Upper lobe of left lung (tissue), 6 donors: Measurements from ENCODE around the gene GRAMD4. TPM values are rescaled to one million over a fixed set of nuclear protein-coding genes. Genes with fewer than 3 reads are reported as not detected.

Experiments used
- ATAC-seq, 2 donors: fragments of 200-7000 bp; cut with Tn5 transposase; one replicate each; pipeline ENCODE4 v1.9.1; 2022; ENCODE audit warnings: mild to moderate bottlenecking in 2 of 2, moderate library complexity in 2 of 2; ENCODE audit not compliant: low FRiP score in 2 of 2
- DNase-seq, 2 donors: peaks; one replicate each; pipeline ENCODE4 v3.0.0-alpha.2; 2019 to 2020
- H3K27ac ChIP-seq, 4 donors: fragments of 200-600 bp; sonication (generic); one replicate each; pipeline ENCODE4 v1.5.1; 2016 to 2019
- H3K27me3 ChIP-seq, 4 donors: fragments of 200-600 bp; sonication (generic); one replicate each; pipeline ENCODE4 v1.5.1; 2017 to 2019
- H3K36me3 ChIP-seq, 4 donors: fragments of 200-600 bp; sonication (generic); one replicate each; pipeline ENCODE4 v1.5.1; 2016 to 2019
- H3K4me1 ChIP-seq, 4 donors: fragments of 200-600 bp; sonication (generic); one replicate each; pipeline ENCODE4 v1.5.1; 2018 to 2019
- H3K4me3 ChIP-seq, 4 donors: fragments of 200-600 bp; sonication (generic); one replicate each; pipeline ENCODE4 v1.5.1; 2017 to 2019; ENCODE audit warnings: mild to moderate bottlenecking in 2 of 4, moderate library complexity in 1 of 4
- H3K9me3 ChIP-seq, 4 donors: fragments of 200-600 bp; sonication (generic); one replicate each; pipeline ENCODE4 v1.5.1; 2018 to 2019
- EP300 ChIP-seq, 4 donors: sonication (generic); formaldehyde crosslinking; IDR thresholded peaks; one replicate each; pipeline ENCODE4 v1.5.1; 2017; ENCODE audit warnings: antibody characterized with exemption in 4 of 4, control low read depth in 2 of 4
- POLR2A ChIP-seq, 4 donors: fragments of 450-650 bp; IDR thresholded peaks; one replicate each; pipeline ENCODE4 v1.5.1; 2016 to 2017; ENCODE audit warnings: antibody characterized with exemption in 4 of 4, mild to moderate bottlenecking in 2 of 4
- POLR2AphosphoS5 ChIP-seq, 2 donors: sonication (generic); formaldehyde crosslinking; IDR thresholded peaks; one replicate each; pipeline ENCODE4 v1.5.1; 2017; ENCODE audit warnings: antibody characterized with exemption in 2 of 2
- WGBS, 2 donors: methylation state at CpG; one replicate each; pipeline ENCODE4 v1.1.5; 2017 to 2018; 5-methylcytosine and 5-hydroxymethylcytosine counted together
- total RNA-seq, 6 donors: library from RNA; depleted of rRNA in 4 of 6; stranded (reverse); fragments of >200 nt in 4 of 6; gene quantifications; one replicate each; pipeline versions ENCODE4 v1.1.0 to v1.2.1, GENCODE V29; 2016 to 2021
- TF ChIP-seq, protein P1 (sequence below), 6 experiments: fragments of 450-650 bp in 4 of 6; fragments of 200-600 bp in 2 of 6; sonication (generic) in 2 of 6; IDR thresholded peaks; one replicate each; pipeline ENCODE4 v1.5.1; 2016 to 2019; ENCODE audit warnings: antibody characterized with exemption in 6 of 6
- donor health status: DM: no; HTN: no; CAD: no; lungs with moderate emphysema.
- donor health status: DM: no; HTN: yes; CAD: no; lungs with severe emphysema.

The GRAMD4 gene
- total RNA-seq, 6 donors from 2014 or later, result 59.8 to 302 (median 104) TPM

DNA sequence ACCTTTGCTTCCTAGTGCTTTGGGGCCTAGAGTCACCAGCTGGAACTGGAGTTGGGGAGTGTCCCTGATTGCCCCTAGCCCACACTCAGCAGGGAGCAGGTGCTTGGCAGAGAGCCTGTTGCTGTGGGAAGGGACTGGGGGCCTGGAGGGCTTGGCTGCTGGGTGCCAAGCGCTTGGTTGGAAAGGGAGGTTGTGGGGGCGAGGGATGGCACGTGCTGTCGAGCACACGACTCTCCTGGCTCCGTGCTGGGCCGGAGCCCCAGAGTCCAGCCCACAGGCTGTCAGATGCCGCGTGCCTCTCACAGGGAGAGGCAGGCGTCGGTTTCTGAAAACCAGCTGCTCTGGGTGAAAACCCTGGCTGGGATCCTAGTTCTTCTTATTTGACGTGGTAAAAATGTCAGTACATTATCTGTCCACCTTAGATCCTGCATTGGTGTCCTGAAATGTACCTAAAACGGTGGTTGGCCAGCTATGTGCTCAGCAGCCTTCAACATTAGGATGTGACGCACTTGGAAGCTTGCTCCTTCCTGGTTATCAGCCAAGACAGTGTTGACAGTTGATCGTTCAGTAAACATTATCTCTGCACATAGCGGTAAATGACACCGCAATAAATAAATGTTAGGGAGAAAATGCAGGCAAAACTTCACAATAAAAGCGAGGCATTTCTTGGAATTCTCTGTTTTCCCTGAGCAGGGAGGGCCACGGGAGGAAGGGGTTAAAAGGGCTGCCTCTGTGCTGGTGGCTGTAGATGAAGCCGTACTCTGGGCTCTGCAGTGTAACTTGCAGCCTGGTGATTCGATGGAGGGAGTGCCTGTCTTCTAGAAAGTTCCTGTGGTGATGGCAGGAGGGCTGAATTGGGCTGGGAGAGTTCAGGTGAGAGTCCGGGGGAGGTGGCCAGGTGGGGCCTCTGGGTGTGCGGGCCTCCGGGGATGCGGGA is 29.2 kb downstream of the GRAMD4 start:
- peak overlapping the region in 2 of 4 donors; percentile 3 to 30 for H3K27ac ChIP-seq

DNA sequence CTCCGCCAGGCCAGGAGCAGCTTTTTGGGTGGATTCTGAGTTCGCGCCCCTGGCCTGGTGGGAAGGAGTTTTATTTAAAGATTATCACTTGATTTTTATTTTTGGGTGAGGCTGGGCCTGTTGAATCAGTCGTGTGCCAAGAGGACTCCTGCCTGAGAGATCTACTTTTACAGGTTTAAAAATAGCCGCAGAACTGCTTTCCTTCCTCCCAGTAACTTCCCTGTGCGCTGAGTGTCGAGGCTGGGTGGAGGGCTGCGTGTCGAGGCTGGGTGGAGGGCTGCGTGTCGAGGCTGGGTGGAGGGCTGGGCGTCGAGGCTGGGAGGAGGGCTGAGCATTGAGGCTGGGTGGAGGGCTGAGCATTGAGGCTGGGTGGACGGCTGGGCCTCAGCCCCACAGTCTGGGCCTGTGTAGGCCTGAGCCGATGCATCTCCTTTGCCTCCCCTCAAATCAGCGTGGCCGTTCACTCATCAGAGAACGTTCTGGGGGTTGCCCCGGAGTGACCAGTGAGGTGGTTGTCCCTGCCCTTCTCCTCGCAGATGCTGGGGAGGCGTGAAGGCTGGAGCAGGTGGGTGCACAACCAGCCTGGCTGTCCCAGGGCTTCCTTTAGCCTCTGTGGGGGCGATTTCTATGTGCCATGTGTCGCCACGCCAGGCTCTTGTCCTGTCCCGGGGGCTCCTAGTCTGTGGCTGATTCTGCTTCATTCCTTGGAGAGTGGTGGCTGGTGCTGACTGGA is 30.1 kb downstream of the GRAMD4 start:
- H3K4me1 ChIP-seq, result peaks cover 12 to 34% (median 24%) of the 10 kb centered on the region in 4 donors
- no peaks in the 10 kb centered on the region for H3K36me3 ChIP-seq
- no peaks in the 10 kb centered on the region for H3K27me3 ChIP-seq
- peak in 1 of 2 donors; percentile 49 for DNase-seq
- TF ChIP-seq, protein P1, sequence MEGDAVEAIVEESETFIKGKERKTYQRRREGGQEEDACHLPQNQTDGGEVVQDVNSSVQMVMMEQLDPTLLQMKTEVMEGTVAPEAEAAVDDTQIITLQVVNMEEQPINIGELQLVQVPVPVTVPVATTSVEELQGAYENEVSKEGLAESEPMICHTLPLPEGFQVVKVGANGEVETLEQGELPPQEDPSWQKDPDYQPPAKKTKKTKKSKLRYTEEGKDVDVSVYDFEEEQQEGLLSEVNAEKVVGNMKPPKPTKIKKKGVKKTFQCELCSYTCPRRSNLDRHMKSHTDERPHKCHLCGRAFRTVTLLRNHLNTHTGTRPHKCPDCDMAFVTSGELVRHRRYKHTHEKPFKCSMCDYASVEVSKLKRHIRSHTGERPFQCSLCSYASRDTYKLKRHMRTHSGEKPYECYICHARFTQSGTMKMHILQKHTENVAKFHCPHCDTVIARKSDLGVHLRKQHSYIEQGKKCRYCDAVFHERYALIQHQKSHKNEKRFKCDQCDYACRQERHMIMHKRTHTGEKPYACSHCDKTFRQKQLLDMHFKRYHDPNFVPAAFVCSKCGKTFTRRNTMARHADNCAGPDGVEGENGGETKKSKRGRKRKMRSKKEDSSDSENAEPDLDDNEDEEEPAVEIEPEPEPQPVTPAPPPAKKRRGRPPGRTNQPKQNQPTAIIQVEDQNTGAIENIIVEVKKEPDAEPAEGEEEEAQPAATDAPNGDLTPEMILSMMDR (IDR thresholded peaks at IDR 0.05), result no peak
- TF ChIP-seq POLR2AphosphoS5 (IDR thresholded peaks at IDR 0.05) (no peak), EP300 (IDR thresholded peaks at IDR 0.05) (no peak), POLR2A (IDR thresholded peaks at IDR 0.05) (no peak)
- H3K27ac ChIP-seq, result peak overlapping the region in 2 of 4 donors; percentile 3 to 30
- H3K9me3 ChIP-seq, result no peaks in the 10 kb centered on the region
- no peak for ATAC-seq
- no peak overlapping the region for H3K4me3 ChIP-seq
- WGBS, 2 donors, result 67 to 80% methylated on average over 19 to 25 of the region's 25 CpGs

More for the DNA sequence above, 29.2 kb downstream of the GRAMD4 start:
- Histone ChIP-seq H3K9me3 (no peaks in the 10 kb centered on the region), H3K4me3 (no peak overlapping the region), H3K36me3 (no peaks in the 10 kb centered on the region), H3K27me3 (no peaks in the 10 kb centered on the region), H3K4me1 (peaks cover 12 to 34% (median 24%) of the 10 kb centered on the region in 4 donors)
- TF ChIP-seq, protein P1 (IDR thresholded peaks at IDR 0.05), result no peak
- peak in 1 of 4 donors; percentile 6 for TF ChIP-seq EP300 (IDR thresholded peaks at IDR 0.05)
- TF ChIP-seq POLR2AphosphoS5 (IDR thresholded peaks at IDR 0.05), result peak in 1 of 2 donors; percentile 41
- ATAC-seq, result no peak
- 44 to 48% methylated on average over 20 to 25 of the region's 25 CpGs for WGBS, 2 donors
- peak in 1 of 2 donors; percentile 52 for DNase-seq

- 91 to 96% methylated on average over 13 to 16 of the region's 16 CpGs for WGBS, 2 donors
- H3K4me3 ChIP-seq, result no peak overlapping the region
- no peaks in the 10 kb centered on the region for H3K9me3 ChIP-seq
- DNase-seq (peak in 1 of 2 donors; percentile 60), ATAC-seq (no peak)
- no peaks in the 10 kb centered on the region for H3K36me3 ChIP-seq
- H3K27me3 ChIP-seq, result no peaks in the 10 kb centered on the region
- no peak overlapping the region for H3K27ac ChIP-seq
- H3K4me1 ChIP-seq, result peaks cover 12 to 34% (median 24%) of the 10 kb centered on the region in 4 donors
- TF ChIP-seq EP300 (IDR thresholded peaks at IDR 0.05), result no peak
- no peak for TF ChIP-seq POLR2AphosphoS5 (IDR thresholded peaks at IDR 0.05)
- no peak for TF ChIP-seq POLR2A (IDR thresholded peaks at IDR 0.05)
- TF ChIP-seq, protein P1 (IDR thresholded peaks at IDR 0.05), result no peak
These were observed 31.1 kb downstream of the GRAMD4 start for GRCh38 chr22:46651316-46651715.

GRCh38 chr22:46652081-46652846 is 32.1 kb downstream of the GRAMD4 start:
- TF ChIP-seq, protein P1 (IDR thresholded peaks at IDR 0.05), result no peak
- TF ChIP-seq EP300 (IDR thresholded peaks at IDR 0.05) (no peak), POLR2A (IDR thresholded peaks at IDR 0.05) (no peak), POLR2AphosphoS5 (IDR thresholded peaks at IDR 0.05) (no peak)
- Histone ChIP-seq H3K9me3 (no peaks in the 10 kb centered on the region), H3K27ac (no peak overlapping the region), H3K36me3 (no peaks in the 10 kb centered on the region), H3K4me1 (peaks cover 12 to 34% (median 24%) of the 10 kb centered on the region in 4 donors), H3K4me3 (no peak overlapping the region), H3K27me3 (no peaks in the 10 kb centered on the region)
- WGBS, 2 donors, result 75 to 83% methylated on average over 16 to 22 of the region's 22 CpGs
- ATAC-seq, result no peak
- DNase-seq, result peak in 1 of 2 donors; percentile 72
